HG03575 (cell line): ENCODE results near the gene OXTR.
"Not testable (repeated sequence)": the region's sequence is repeated elsewhere in the genome, so short reads cannot be mapped to it uniquely, and the experiment has no call there.

Experiments used
- ATAC-seq: cut with Tn5 transposase; IDR thresholded peaks from one replicate; pipeline ENCODE4 v1.9.1; 2021; ENCODE audit not compliant: unreplicated experiment, insufficient number of reproducible peaks, low FRiP score; ENCODE audit errors: extremely low read depth

OXTR gene

DNA sequence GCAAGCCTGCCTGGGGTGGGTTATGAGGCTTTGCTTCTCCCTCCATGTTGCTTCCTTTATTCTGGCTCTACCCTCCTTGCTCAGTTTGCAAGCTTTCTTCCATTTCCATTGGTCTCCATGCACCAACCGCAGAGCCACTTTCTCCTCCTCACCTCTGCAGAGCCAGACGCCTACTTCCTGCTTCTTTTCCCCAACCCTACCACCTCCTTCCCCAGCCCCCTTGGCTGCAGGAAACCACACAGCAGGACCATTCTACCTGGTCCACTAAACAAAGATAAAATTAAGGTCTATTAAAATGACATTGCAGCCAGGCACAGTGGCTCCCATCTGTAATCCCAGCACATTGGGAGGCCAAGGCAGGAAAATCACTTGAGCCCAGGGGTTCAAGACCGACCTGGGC lies 45.8 kb downstream of the OXTR start:
- no peak for ATAC-seq

DNA sequence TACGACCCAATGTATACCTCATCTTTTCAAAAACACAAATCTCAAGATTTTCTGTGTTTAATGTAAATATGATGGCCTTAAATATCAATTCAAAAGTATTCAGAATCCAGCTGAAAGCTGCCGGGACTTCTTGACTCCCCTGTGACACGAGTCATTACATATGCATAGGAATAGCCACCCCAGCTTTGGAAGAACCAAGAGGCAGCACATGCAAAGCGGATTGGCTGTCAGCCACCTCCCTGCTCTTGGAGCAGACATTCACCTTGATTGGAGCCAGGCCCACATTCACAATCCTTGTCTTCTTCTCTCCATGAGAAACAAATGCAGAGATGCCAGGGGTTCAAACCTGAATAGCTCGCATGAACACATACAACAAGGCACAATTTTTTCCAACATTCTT lies 46.6 kb downstream of the OXTR start:
- no peak for ATAC-seq

DNA sequence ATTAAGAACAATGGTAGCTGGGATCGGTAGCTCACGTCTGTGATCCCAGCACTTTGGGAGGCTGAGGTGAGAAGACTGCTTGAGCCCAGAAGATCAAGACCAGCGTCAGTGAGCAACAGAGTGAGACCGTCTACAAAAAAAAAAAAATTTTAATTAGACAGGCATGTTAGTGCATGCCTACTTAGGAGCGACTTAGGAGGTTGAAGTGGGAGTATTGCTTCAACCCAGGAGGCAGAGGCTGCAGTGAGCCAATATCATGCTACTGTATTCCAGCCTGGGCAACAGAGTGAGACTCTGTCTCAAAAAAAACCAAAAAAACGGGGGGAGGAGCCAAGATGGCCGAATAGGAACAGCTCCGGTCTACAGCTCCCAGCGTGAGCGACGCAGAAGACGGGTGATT lies 53.7 kb downstream of the OXTR start:
- ATAC-seq = not testable (repeated sequence)

DNA sequence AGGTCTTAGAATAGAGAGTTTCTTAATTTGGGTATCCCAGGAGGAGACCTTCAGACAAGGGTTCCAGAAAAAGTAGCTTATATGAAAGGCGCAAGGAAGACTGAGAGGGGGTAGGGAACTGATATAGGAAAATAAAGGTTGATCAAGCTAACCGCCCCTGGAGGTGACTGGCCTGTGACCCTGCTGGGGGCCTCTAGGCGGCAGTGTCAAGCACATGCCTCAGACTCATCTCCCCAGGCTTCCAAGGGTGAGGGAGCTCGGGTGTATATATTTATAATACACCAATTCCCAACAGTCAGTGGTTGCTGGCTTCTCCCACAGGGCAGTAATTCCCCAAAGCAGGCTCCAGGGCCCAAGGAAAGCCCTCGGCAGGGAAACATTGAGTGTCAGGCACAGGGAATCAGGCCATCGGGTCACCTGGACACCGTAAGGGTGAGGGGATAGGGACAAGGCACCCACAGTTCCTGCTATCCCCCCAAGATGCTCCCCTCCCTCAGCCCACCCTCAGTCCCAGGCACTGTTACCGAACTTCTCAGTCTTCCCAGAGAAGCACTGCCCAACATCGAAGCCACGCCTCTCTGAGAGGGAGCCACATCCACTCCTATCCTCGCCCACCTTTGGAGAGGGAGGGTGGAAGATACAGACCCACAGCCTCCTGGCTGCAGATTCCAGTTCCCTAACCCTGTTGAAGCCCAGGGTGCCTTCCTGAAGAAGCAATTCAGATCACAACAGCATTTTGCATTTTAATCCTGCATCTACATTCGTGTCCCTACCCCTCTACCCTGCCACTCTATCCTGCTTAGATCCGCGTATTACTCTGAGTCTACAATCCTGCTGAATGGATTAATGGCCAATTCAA lies 55.3 kb downstream of the OXTR start:
- no peak for ATAC-seq

DNA sequence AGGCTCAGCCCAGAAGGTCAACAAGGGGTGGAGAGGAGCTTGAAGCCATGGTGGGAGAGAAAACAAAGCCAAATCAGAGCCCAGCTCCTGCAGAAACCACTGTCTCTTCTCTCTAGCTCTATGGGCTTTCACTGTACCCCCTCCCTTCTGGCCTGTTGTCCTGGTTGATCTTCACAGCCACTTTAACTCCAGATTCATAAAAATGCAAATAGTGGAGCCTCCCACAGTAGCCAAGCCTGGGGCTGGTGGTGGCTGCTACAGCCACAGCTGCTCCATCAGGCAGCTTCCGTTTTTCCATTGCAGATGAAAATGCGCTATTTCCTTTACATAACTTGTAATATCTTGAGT lies 56.5 kb downstream of the OXTR start:
- ATAC-seq = no peak

DNA sequence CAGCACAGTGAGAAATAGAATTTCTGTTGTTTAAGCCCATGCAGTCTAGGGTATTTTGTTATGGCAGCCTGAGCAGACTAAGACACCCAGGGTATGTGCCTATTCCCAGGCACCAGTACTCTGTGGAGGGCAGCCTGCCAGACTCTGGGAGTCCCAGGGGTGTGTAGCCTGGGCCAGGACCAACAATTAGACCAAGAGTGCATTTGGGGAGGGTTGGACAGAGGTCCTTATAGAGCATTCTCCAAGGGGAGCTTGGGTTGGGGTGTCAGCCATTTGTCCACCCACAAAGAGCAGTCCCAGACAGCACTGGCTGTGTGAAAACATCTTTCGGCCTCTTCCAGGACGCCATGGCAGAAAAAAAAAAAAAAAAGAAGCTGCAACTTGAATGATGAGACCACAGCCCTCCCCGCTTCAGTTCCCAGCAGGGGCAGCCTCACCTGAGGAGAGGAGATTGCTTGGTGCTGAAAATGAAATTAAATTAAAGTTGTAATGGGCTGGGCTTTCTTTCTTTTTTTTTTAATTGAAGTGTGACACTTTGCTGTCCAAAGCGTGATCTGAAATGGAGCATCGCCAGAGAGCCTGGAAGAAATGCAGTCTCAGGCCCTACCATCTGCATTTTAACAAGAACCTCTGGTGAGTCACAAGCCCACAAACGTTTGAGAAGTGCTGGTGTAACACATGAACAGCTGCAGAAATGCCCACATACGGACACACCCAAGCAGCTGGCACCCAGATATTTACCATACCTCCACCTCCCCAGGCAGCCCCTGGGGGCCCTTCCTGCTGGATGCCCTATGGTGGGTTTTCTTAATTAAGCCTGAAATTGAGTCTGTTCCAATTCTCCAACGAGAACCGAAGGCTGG lies 57.1 kb downstream of the OXTR start:
- ATAC-seq = no peak

DNA sequence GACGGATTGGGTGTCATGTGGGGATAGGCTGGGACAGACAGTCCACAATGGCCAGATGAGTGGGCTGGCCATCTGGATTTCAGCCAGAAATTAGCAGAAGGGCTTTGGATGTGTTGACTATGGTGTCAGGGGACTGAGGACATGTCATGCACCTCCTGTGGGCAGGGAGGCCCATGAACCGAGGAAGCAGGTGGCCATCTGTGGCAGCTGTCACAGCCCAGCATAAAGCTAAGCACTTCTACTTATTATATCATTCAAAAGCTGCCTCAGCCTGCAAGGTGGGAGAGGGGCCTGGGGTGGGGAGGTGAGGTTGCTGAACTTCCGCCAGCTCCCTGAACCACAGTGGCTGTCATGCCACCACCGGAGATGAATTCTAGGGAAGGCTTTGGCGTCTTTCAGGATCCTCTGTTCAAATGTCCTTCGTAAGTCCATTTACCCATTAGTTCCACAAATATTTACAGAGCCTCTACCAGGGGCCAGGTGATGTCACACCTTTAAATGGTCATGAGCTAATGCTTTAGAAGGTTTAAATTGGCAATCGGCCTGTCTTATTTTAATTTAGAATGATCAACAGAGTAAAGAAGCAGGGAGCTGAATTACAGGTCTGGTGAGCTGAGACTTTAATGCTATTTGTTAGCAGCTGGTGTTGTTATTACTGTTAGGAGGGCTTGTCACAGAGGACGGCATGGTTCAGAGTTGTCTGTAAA lies 59.5 kb downstream of the OXTR start:
- no peak for ATAC-seq

DNA sequence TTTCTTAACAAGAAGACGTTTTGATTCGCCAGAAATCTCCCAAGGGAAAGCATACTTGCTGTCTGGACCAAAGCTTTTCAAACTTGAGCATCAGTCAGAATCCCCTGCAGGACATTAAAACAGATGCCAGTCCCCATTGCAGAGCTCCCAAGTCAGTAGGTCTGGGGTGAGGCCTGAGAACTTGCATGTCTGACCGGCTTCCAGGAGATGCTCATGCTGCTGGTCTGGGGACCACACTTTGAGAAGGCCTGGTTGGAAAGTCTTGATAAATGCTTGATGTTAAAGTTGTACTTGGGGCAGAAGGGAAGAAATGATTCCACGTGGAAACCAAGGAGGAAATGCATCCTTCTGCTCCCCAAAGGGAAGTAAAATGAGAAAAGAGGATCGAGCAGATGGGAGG lies 60.1 kb downstream of the OXTR start:
- no peak for ATAC-seq

DNA sequence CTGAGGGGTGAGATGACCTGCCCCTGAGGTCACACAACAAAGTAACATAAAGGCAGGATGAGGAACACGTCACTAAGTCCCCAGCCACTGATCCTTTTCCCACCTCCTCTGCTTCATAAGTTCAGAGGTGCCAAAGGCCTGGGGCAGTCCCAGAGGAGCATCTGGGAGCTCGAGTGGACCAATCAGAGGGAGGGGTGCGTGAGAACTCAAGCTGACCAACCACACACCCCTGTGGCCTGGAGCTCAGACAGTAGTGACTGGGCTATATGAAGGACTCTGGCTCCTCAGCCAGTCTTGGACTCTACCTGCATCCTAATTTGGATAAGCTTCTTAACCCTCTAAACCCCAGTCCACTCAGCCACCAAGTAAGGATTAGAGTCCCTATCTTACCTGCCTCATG lies 63.8 kb downstream of the OXTR start:
- no peak for ATAC-seq

DNA sequence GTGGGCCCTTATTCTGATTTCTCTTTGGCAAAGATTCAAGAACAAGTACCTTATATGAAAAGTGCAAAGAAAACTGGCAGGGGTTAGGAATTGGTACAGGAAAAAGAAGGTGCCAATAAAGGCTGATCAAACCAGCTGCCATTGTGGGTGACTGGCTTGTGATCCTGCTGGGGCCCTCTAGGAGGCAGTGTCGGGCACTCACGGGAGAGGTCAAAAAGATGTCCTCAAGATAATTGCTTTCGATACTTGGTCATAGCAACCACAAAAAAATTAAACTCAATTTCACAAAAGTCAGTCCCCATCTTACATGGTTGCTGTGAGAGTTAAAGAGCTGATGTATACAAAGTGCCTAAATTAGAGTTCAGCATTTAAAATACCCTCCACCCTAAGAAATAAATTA lies 66.9 kb downstream of the OXTR start:
- no peak for ATAC-seq
